ENCODE data around the gene PPP1R14C.

PPP1R14C gene

GRCh38 chr6:150157081-150157480 is 14.2 kb downstream of the PPP1R14C start (continued):
- TF ChIP-seq, protein P1, sequence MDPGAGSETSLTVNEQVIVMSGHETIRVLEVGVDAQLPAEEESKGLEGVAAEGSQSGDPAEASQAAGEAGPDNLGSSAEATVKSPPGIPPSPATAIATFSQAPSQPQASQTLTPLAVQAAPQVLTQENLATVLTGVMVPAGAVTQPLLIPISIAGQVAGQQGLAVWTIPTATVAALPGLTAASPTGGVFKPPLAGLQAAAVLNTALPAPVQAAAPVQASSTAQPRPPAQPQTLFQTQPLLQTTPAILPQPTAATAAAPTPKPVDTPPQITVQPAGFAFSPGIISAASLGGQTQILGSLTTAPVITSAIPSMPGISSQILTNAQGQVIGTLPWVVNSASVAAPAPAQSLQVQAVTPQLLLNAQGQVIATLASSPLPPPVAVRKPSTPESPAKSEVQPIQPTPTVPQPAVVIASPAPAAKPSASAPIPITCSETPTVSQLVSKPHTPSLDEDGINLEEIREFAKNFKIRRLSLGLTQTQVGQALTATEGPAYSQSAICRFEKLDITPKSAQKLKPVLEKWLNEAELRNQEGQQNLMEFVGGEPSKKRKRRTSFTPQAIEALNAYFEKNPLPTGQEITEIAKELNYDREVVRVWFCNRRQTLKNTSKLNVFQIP (CRISPR knock-in tag; IDR thresholded peaks at IDR 0.05; ENCODE audit: borderline replicate concordance, low read depth), result no peak

DNA sequence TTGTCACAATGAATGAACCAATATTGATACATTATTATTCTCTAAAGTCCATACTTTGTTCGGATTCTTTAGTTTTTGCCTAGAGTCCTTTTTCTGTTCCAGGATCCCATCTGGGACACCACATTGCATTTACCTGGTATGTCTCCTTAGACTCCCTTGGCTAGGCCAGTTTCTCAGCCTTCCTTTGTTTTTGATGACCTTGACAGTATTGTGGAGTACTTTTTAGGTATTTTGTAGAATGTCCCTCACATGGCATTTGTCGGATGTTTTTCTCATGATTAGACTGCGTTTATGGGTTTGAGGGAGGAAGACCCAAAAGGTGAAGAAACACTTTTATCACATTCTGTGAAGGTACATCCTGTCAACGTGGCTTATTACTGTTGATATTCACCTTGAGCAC is 16.9 kb downstream of the PPP1R14C start:
- TF ChIP-seq OSR1 (CRISPR knock-in tag; IDR thresholded peaks at IDR 0.05) (no peak), ZFP30 (CRISPR knock-in tag; IDR thresholded peaks at IDR 0.05) (no peak), ZNF70 (CRISPR knock-in tag; IDR thresholded peaks at IDR 0.05) (no peak), ISL1 (CRISPR knock-in tag; IDR thresholded peaks at IDR 0.05) (no peak), ESRRG (CRISPR knock-in tag; IDR thresholded peaks at IDR 0.05) (no peak), TCF4 (CRISPR knock-in tag; IDR thresholded peaks at IDR 0.05; ENCODE audit: borderline replicate concordance) (no peak), GLIS3 (CRISPR knock-in tag; IDR thresholded peaks at IDR 0.05) (no peak), RARB (CRISPR knock-in tag; IDR thresholded peaks at IDR 0.05) (no peak), CREB5 (CRISPR knock-in tag; IDR thresholded peaks at IDR 0.05; ENCODE audit: low read depth) (no peak), ZC3H10 (CRISPR knock-in tag; IDR thresholded peaks at IDR 0.05) (no peak), ZNF8 (CRISPR knock-in tag; IDR thresholded peaks at IDR 0.05) (no peak), SNAI2 (CRISPR knock-in tag; IDR thresholded peaks at IDR 0.05) (no peak), TSHZ2 (CRISPR knock-in tag; IDR thresholded peaks at IDR 0.05) (no peak), ZFP3 (CRISPR knock-in tag; IDR thresholded peaks at IDR 0.05) (no peak), PPARA (CRISPR knock-in tag; IDR thresholded peaks at IDR 0.05; ENCODE audit: borderline replicate concordance) (no peak), ZNF565 (CRISPR knock-in tag; conservative IDR thresholded peaks at IDR 0.05; ENCODE audit: low read depth) (no peak)
- TF ChIP-seq, protein P2, sequence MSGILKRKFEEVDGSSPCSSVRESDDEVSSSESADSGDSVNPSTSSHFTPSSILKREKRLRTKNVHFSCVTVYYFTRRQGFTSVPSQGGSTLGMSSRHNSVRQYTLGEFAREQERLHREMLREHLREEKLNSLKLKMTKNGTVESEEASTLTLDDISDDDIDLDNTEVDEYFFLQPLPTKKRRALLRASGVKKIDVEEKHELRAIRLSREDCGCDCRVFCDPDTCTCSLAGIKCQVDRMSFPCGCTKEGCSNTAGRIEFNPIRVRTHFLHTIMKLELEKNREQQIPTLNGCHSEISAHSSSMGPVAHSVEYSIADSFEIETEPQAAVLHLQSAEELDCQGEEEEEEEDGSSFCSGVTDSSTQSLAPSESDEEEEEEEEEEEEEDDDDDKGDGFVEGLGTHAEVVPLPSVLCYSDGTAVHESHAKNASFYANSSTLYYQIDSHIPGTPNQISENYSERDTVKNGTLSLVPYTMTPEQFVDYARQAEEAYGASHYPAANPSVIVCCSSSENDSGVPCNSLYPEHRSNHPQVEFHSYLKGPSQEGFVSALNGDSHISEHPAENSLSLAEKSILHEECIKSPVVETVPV (CRISPR knock-in tag; IDR thresholded peaks at IDR 0.05), result no peak
- no peak for ATAC-seq

- TF ChIP-seq, protein P2 (CRISPR knock-in tag; IDR thresholded peaks at IDR 0.05), result no peak
- TF ChIP-seq TSHZ2 (CRISPR knock-in tag; IDR thresholded peaks at IDR 0.05), result no peak
- TF ChIP-seq ZFP30 (CRISPR knock-in tag; IDR thresholded peaks at IDR 0.05), result no peak
- no peak for TF ChIP-seq ZNF70 (CRISPR knock-in tag; IDR thresholded peaks at IDR 0.05)
- no peak for TF ChIP-seq ISL1 (CRISPR knock-in tag; IDR thresholded peaks at IDR 0.05)
- TF ChIP-seq ARNTL (CRISPR knock-in tag; IDR thresholded peaks at IDR 0.05; ENCODE audit: borderline replicate concordance, low read depth), result no peak
- TF ChIP-seq CREB5 (CRISPR knock-in tag; IDR thresholded peaks at IDR 0.05; ENCODE audit: low read depth), result no peak
- TF ChIP-seq BACH2 (CRISPR knock-in tag; IDR thresholded peaks at IDR 0.05; ENCODE audit: borderline replicate concordance), result no peak
- TF ChIP-seq CSDC2 (CRISPR knock-in tag; IDR thresholded peaks at IDR 0.05), result no peak
- TF ChIP-seq ZFP3 (CRISPR knock-in tag; IDR thresholded peaks at IDR 0.05), result no peak
- no peak for TF ChIP-seq ZC3H10 (CRISPR knock-in tag; IDR thresholded peaks at IDR 0.05)
- no peak for TF ChIP-seq TCF4 (CRISPR knock-in tag; IDR thresholded peaks at IDR 0.05; ENCODE audit: borderline replicate concordance)
- TF ChIP-seq ZNF8 (CRISPR knock-in tag; IDR thresholded peaks at IDR 0.05), result no peak
- no peak for TF ChIP-seq OSR1 (CRISPR knock-in tag; IDR thresholded peaks at IDR 0.05)
- no peak for TF ChIP-seq PPARA (CRISPR knock-in tag; IDR thresholded peaks at IDR 0.05; ENCODE audit: borderline replicate concordance)
- ATAC-seq, result no peak
Measured at GRCh38 chr6:150163970-150164369, 21.1 kb downstream of the PPP1R14C start.
